ENCODE results near the gene B4GALNT1.
"Not testable (repeated sequence)": the region's sequence is repeated elsewhere in the genome, so short reads cannot be mapped to it uniquely, and the experiment has no call there.

Gene B4GALNT1

DNA sequence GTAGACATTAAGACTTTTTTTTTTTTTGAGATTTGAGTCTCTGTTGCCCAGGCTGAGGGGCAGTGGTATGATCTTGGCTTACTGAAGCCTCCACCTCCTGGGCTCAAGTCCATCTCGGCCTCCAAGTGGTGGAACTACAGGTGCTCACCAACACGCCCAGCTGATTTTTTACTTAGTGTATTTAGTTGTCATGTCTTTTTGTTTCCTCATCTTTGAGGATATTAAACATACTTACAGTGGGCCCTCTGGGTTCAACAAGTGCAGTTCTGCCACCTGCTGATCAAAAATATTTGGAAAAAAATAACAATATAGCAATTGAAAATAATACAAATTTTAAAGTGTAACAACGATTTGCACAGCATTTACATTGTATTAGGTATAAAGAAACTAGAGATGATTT, 4.4 kb upstream of the B4GALNT1 start:
- no peak for DNase-seq (ENCODE audit: low read depth)

- DNase-seq (ENCODE audit: low read depth) = not testable (repeated sequence)
Observed at GRCh38 chr12:57636731-57637130, 3.7 kb upstream of the B4GALNT1 start.

- no peak for DNase-seq (ENCODE audit: low read depth)
Observed at GRCh38 chr12:57632073-57632957, 686 bp downstream of the B4GALNT1 start.

DNA sequence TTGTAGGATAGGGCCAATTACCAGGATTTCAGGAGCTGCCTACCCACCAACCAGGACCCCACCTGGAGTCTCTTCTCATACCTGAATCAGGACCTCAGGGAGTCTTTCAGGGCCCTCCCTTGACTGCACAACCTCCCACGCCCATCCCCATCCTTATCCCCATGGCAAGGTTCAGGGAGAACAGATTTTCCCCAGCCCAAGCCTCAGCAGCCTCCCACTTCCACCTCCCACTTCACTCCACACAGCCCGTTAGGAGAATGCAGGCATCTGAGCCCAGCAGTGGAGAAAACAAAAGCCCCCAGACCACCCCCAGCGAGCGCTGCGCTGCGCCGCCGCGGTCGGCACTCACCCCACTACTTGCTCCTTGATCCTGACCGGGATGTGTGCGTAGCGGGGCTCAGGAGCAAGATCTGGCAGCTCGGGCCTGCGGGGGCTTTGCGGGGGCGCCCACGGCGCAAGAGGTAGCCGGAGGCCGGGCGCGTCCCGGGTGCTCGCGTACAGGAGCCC, 1.4 kb downstream of the B4GALNT1 start:
- DNase-seq (ENCODE audit: low read depth) = no peak

DNA sequence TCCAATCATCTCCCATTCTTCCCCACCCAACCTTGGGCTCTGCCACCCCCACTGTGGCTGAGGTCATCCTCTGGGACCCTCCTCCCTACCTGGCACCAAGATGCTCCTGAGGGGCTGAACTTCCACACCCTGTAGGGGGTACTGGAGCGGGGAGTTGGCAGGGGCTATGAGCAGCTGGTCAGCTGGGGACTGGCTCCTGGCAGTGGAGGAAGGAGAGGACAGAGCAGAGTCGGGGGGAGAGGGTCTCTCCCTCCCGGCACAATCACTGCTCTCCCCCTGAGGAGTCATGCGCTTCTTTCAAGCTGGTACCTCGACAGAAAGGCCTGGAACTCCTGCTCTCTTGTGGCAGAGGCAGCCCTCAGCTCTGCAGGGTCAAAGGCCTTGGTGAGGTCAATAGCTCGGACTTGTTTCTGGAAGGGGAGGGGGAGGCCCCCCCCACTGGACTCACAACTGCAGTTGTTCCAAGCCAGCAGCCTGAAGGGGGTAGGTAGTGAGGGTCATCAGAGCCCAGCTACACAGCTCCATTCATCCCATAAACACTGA, 2.0 kb downstream of the B4GALNT1 start:
- DNase-seq (ENCODE audit: low read depth) = no peak

- no peak for DNase-seq (ENCODE audit: low read depth)
Observed at GRCh38 chr12:57629897-57630471, 3.0 kb downstream of the B4GALNT1 start.

DNA sequence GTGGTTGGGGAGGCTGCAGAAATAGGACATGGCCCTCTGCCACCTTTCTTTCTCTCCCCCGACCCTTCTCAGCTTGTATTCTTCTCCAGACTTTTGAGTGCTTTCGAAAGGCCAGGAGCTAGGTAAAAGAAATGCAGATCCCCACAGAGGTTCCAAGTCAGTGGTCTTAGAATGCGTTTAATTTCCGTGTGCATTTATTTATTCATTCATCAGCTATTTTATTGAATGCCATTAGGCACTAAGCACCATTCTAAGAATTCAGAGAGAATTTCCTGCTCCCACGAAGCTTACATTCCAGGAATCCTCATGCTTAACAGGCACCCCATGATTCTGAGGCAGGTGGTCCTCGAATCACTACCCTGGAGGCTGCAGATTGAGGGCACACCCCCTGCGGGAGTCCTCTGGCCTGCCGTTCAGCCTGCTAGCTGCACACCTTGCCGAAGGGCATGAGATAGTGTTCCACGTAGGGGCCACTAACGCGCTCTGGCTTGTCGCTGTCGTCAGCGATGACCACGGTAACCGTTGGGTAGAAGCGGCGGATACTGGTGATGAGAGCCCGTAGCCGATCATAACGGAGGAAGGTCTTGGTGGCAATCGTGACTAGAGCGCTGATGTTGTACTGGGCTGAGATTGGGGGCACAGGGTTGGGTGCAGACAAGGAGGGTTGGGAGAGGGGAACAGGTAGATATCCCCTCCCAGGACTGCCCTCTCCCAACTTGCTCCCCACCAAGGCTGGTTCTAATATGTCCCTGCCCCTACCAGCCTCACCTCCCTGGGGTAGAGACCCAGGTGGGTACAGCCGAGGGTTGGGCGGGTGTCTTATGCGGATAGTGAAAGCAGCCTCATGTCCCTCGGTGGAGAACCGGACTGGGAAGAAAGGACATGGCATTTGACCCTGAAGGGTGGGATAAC, 4.5 kb downstream of the B4GALNT1 start:
- no peak for DNase-seq (ENCODE audit: low read depth)

GRCh38 chr12:57627501-57628279, 5.3 kb downstream of the B4GALNT1 start:
- no peak for DNase-seq (ENCODE audit: low read depth)

DNA sequence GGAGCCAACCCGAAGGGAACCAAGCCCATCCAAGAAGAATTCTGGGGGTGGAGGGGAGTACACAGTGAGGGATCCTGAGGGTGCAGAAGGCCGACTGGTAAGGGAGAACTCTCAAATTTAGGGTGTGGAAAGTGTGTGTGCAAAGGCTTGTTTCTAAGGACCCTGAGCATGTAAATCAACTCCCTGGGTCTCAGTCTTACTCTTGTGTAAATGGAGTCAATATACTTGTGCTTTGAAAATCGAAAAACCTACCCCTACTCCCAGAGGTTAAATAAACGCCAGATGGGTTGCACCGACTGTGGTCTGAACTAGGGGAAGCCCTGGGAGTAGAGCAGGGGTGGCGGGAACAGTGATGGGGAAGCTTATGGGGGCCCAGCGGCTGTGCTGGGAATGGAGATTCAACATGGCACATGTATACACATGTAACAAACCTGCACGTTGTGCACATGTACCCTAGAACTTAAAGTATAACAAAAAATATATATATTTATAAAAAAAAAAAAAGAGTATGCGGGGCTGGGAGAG, 6.0 kb downstream of the B4GALNT1 start:
- DNase-seq (ENCODE audit: low read depth) = no peak

DNA sequence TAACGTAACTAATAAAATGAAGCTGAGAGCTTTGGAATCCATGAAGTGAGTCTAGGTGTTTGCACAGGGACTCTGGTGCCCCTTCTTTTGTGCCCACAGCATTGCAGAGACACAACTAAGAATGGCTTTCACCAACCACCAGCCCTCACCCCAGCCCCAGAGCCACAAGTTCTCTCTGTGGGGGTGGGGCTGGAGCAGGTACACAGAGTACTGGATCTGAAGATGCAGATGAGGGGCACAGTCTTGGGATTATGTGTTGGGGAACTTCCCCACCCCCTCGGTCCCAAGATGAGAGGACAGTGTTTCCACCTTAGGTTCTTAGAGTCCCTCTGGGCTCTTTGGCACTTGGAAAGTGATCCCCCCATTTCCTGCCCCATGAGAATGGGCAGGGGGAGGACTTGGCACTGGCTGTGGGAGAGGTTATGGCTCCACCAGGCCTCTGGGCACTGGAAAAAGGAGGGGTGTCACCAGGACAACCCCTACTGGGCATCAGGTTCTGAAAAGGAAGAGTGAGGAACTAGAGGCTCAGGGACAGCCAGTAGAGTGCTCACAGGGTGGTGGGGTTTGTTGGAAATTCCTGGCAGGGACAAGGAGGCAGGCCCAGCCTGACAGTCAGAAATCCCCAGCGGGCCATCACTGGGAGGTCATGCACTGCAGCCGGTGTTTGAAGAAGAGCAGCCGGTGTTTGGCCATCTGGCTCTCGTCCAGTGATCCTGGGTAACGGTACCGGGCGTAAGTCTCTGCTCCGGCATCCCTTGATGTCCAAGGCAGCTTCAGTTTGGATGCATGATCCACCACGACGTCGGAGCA, 6.7 kb downstream of the B4GALNT1 start:
- no peak for DNase-seq (ENCODE audit: low read depth)

DNA sequence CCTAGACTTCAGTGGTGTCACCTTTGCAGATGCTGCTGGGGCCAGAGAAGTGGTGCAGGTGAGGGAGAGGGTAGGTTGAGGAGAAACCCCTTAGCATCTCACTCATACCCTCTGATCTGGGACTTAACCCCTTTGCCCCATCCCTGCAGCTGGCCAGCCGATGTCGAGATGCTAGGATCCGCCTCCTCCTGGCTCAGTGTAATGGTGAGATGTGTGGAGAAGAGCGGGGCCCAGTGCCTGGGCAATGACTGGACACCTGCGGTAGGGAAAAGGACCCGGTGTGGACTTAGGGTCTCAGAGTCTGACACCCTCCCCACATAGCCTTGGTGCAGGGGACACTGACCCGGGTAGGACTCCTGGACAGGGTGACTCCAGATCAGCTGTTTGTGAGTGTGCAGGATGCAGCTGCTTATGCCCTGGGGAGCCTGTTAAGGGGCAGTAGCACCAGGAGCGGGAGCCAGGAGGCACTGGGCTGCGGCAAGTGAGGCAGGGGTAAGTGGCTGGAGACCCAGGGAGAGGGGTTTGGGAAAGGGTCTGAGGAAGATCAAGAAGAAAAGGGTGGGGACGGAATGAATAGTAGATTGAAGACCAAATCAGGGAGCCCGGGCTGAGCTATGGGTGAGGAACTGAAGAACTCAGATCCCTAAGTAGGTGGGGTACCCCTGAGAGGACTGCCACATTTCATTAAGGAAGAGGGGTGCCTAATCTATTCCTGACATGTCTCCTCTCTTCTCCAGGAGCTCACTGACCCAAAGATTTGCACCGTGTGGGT, 7.6 kb downstream of the B4GALNT1 start:
- no peak for DNase-seq (ENCODE audit: low read depth)

GRCh38 chr12:57624441-57625220, 8.4 kb downstream of the B4GALNT1 start:
- no peak for DNase-seq (ENCODE audit: low read depth)

DNA sequence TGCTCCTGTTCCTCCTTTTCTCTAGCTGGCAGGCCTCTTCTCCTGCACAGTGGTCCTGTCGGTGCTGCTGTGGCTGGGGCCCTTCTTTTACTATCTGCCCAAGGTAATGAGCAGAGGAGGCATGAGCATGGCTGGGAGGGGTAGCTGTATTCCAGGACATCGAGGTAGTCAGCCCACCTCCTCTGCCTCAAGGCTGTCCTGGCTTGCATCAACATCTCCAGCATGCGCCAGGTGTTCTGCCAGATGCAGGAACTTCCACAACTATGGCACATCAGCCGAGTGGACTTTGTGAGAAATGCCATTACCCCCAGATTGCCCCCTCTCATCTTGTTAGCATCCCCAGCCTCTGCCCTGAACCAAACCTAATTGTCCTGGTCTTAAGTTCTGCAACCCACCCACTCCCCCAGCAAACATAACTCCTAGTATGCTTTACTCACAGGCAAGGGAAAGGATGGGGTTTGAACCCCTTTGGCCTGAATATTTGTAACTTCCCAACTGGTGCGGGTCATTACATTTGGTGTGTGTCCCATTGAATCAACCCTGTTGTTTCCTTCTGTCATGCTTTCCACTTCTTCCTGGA, 9.1 kb downstream of the B4GALNT1 start:
- DNase-seq (ENCODE audit: low read depth) = no peak

DNA sequence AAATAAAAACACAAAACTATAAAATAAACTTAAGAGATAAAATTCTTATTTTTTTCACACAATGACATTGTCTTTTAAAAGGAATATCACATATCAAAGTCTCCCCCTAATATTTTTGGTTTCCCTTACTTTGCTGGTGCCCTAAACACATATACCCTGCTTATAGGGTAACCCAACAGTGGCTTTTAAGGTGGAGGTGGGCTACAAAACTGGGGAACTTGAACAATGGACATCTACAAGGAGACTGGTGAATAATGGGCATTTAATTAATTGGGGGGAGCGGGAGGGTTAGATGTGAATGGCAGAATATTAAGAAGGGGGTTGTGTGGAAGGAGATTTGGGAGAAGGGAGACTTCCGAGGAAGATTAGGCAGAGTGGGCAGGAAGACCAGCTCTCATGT, 9.6 kb downstream of the B4GALNT1 start:
- no peak for DNase-seq (ENCODE audit: low read depth)

DNA sequence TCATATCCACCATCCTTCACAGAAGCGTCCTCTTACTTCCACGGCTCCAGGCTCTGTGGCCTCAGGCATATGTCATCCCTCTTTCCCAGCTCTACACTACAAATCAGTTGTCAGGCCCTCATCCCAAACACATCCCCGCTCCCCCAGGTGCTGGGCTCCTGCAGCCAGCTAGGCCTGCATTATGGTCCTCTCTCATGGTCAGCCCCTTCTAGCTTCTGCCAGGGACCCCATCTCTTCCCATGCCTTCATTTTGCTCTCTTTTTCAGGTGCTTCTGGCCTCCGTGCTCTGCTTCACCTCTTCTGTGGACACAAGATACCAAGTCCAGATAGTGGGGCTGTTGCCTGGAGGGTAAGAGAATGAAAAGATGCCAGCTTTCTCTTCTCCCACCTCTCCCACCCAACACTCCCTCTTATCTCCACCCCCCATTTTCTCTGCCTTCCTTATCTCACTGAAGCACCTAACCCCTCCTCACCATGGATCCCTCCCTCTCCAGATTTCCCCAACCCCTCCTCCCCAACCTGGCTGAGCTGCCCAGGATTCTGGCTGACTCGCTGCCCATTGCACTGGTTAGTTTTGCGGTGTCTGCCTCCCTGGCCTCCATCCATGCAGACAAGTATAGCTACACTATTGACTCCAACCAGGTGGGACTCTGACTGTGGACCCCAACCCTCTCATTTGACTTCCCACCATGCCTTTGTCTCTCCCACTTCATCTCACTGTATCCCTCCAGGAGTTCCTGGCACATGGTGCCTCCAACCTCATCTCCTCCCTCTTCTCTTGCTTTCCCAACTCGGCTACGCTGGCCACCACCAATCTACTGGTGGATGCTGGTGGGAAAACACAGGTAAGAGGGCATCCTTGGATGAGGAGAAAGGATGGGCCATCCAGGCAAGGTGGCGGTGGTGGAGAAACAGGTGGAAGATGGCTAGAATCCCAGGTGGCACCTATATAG, 10.4 kb downstream of the B4GALNT1 start:
- no peak for DNase-seq (ENCODE audit: low read depth)

DNA sequence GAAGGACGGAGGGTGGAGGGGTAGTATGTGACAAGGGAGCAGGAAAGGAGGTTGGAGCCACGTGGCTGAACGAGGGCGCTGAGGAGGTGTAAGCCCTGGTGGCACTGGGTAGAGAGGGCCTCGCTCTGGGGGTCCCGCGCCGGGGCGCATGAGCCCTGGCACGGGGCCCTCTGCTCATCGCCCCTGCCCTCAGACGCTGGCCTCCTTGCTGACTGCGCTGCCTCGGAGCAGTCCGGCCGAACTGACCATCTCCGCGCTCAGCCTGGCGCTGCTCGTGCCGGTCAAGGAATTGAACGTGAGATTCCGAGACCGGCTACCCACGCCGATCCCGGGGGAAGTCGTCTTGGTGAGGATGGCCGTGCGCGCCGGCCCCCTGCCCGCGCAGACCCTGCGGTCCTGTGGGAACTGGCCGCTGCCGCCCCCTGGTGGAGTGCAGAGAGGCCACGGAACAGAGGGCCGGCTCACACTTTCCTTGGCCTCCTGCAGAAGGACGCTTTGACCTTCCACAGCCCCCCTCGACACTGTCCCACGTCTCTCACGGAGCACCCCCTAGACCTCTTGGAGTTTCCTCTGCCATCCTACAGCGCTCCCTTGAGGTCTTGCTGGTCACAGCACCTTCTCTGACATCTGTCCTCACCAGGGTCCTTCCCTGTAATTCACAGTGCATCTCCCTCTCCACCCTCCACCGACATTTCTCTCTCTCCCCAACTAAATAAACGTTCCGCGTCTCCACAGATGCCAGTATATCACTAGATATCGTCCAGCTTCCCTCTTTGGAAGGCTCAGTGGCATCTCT, 11.3 kb downstream of the B4GALNT1 start:
- no peak for DNase-seq (ENCODE audit: low read depth)

Measured in iris pigment epithelial cell (primary cell).